NCI-H526 treated with DMSO at 0.1 percent for 48 hours (cell line): ENCODE measurements around the gene ZPLD1.

Source experiments
- DNase-seq: peaks from one replicate; lab custom pipeline; 2025; lab: John Stamatoyannopoulos, UW

Gene ZPLD1

GRCh38 chr3:102528727-102529126, 93.9 kb downstream of the ZPLD1 start:
- DNase-seq, result no peak
